H1 (cell line): ENCODE measurements around the gene TRIM44. TPM values are rescaled to one million over a fixed set of nuclear protein-coding genes. Genes with fewer than 3 reads are reported as not detected.

Source experiments
- ASH2L ChIP-seq: fragments of 200-600, 300-600 bp; sonication (generic); IDR thresholded peaks from one replicate; pipeline ENCODE4 v1.7.1; 2017; ENCODE audit warnings: low read length
- CBX5 ChIP-seq: fragments of 300-800, 300-1000 bp; sonication (generic); IDR thresholded peaks from 2 replicates; pipeline ENCODE4 v1.7.1; 2016; ENCODE audit warnings: antibody characterized with exemption, low read length, low read depth
- CHD1 ChIP-seq: IDR thresholded peaks from 2 replicates; pipeline ENCODE4 v1.6.1; 2012; ENCODE audit warnings: low read depth, low read length, improper control_type of control experiment
- CHD7 ChIP-seq: fragments of 300-600 bp; sonication (generic); IDR thresholded peaks from 2 replicates; pipeline ENCODE4 v1.7.1; 2012; ENCODE audit warnings: low read length, moderate library complexity, mild to moderate bottlenecking, inconsistent platforms; ENCODE audit not compliant: insufficient replicate concordance
- EGR1 ChIP-seq: IDR thresholded peaks from 2 replicates; pipeline ENCODE4 v1.6.1; 2011; ENCODE audit warnings: low read depth, low read length, borderline replicate concordance
- EZH2 ChIP-seq: fragments of 200-600 bp; sonication (generic); IDR thresholded peaks from 2 replicates; pipeline ENCODE4 v1.7.1; 2012; ENCODE audit warnings: low read depth, mild to moderate bottlenecking, moderate library complexity, low read length, inconsistent platforms; ENCODE audit not compliant: severe bottlenecking
- HDAC2 ChIP-seq, 2 experiments: fragments of 300-600 bp in 1 of 2; sonication (generic) in 1 of 2; IDR thresholded peaks; 2 replicates each; pipeline ENCODE4 v1.6.1; 2011 to 2012; ENCODE audit warnings: low read depth in 2 of 2, low read length in 2 of 2, mild to moderate bottlenecking in 2 of 2, moderate library complexity in 2 of 2, borderline replicate concordance in 1 of 2, inconsistent platforms in 1 of 2
- SP2 ChIP-seq: IDR thresholded peaks from 2 replicates; pipeline ENCODE4 v1.6.1; 2012; ENCODE audit warnings: mild to moderate bottlenecking, low read length, inconsistent platforms
- SRF ChIP-seq: IDR thresholded peaks from 2 replicates; pipeline ENCODE4 v1.6.1; 2011; ENCODE audit warnings: mild to moderate bottlenecking, low read depth, low read length, moderate library complexity
- TEAD4 ChIP-seq: IDR thresholded peaks from 2 replicates; pipeline ENCODE4 v1.6.1; 2012; ENCODE audit warnings: low read depth, low read length, inconsistent platforms, mixed read lengths
- polyA plus RNA-seq, 7 experiments: library from polyadenylated mRNA; depleted of rRNA in 3 of 7; stranded (reverse) in 5 of 7; unstranded in 2 of 7; fragments of >200 nt in 5 of 7; fragments of 200-250 nt in 2 of 7; gene quantifications; 1 replicate in 5 of 7; 2 replicates in 1 of 7; 4 replicates in 1 of 7; pipeline versions ENCODE4 v1.2.1 to v1.2.3, GENCODE V29; 2011 to 2013; ENCODE audit warnings: missing spikeins in 2 of 7, mixed read lengths in 2 of 7
- total RNA-seq: library from RNA; stranded (reverse); fragmentation: NEBNext Ultra II Directional; extraction: Animal tissue kit (Norgen Biotek cat#: 25700); gene quantifications from 2 replicates; pipeline ENCODE4 v1.2.1, GENCODE V29; 2021

TRIM44 gene
- total and polyA plus RNA-seq, 2 of the 8 experiments (the other 6 are each of a cell fraction or from before 2014, with no cell fraction given) = 13.9 to 34.4 TPM

- TF ChIP-seq CHD7 (no peak), EZH2 (no peak), SP2 (no peak), CHD1 (no peak), HDAC2 (IDR thresholded peaks at IDR 0.05; ENCODE audit: borderline replicate concordance in 1 of 2, low read depth in 2 of 2, low read length in 2 of 2) (no peak), EGR1 (no peak), SRF (no peak), CBX5 (no peak), ASH2L (no peak), TEAD4 (no peak)
These were observed 118.6 kb downstream of the TRIM44 start (continued) for GRCh38 chr11:35780951-35781860.
